MM.1S (cell line): ENCODE data around the gene MT3.
A peak's percentile ranks its signal among the peaks of the same experiment; 100 is the strongest.

Source experiments
- DNase-seq: peaks from one replicate; pipeline ENCODE4 v3.0.0-alpha.2; 2015
- H2AFZ ChIP-seq: fragments of 300-600 bp; sonication (generic); 2 replicates; pipeline ENCODE4 v1.6.0; 2016; ENCODE audit warnings: antibody characterized with exemption, low read length
- H3F3A ChIP-seq: fragments of 300-600 bp; sonication (generic); 2 replicates; pipeline ENCODE4 v1.6.1; 2016; ENCODE audit warnings: mild to moderate bottlenecking, antibody characterized with exemption, low read length, moderate library complexity, mixed read lengths; ENCODE audit not compliant: insufficient read depth
- H3K27ac ChIP-seq: fragments of 300-600 bp; sonication (generic); 2 replicates; pipeline ENCODE4 v1.5.1; 2016; ENCODE audit warnings: mild to moderate bottlenecking, low read length
- H3K27me3 ChIP-seq: fragments of 300-600 bp; sonication (generic); replicated peaks from 2 replicates; pipeline ENCODE4 v1.6.0; 2016; ENCODE audit warnings: low read length; ENCODE audit not compliant: insufficient read depth
- H3K36me3 ChIP-seq: fragments of 300-600 bp; sonication (generic); replicated peaks from 2 replicates; pipeline ENCODE4 v1.6.1; 2016; ENCODE audit warnings: mild to moderate bottlenecking, low read length, mixed read lengths; ENCODE audit not compliant: insufficient read depth
- H3K4me1 ChIP-seq: fragments of 300-600 bp; sonication (generic); 2 replicates; pipeline ENCODE4 v1.6.1; 2016; ENCODE audit warnings: low read length, mixed read lengths
- H3K4me2 ChIP-seq: fragments of 300-600 bp; sonication (generic); 2 replicates; pipeline ENCODE4 v1.6.0; 2016; ENCODE audit warnings: low read depth, low read length
- H3K4me3 ChIP-seq: fragments of 300-600 bp; sonication (generic); 2 replicates; pipeline ENCODE4 v1.5.1; 2016; ENCODE audit warnings: low read length, mixed read lengths
- H3K79me2 ChIP-seq: fragments of 300-600 bp; sonication (generic); 2 replicates; pipeline ENCODE4 v1.6.1; 2016; ENCODE audit warnings: mixed run types, low read length, mixed read lengths
- H3K9ac ChIP-seq: fragments of 300-600 bp; sonication (generic); 2 replicates; pipeline ENCODE4 v1.6.1; 2016; ENCODE audit warnings: low read length, mixed read lengths
- H3K9me2 ChIP-seq: fragments of 300-600 bp; sonication (generic); replicated peaks from 2 replicates; pipeline ENCODE4 v1.6.1; 2016; ENCODE audit warnings: mild to moderate bottlenecking, low read length, mixed read lengths; ENCODE audit not compliant: insufficient read depth
- H3K9me3 ChIP-seq: fragments of 300-600 bp; sonication (generic); replicated peaks from 2 replicates; pipeline ENCODE4 v1.6.1; 2016; ENCODE audit warnings: mild to moderate bottlenecking, low read length, mixed read lengths; ENCODE audit not compliant: insufficient read depth
- H4K20me1 ChIP-seq: fragments of 300-600 bp; sonication (generic); 2 replicates; pipeline ENCODE4 v1.6.1; 2016; ENCODE audit warnings: mild to moderate bottlenecking, low read length, moderate library complexity, mixed read lengths; ENCODE audit not compliant: insufficient read depth
- EZH2 ChIP-seq: fragments of 300-600 bp; sonication (generic); optimal IDR thresholded peaks from 2 replicates; pipeline ENCODE3; 2017; ENCODE audit warnings: low read depth, mild to moderate bottlenecking, antibody characterized with exemption, low read length, mixed read lengths
- EZH2phosphoT487 ChIP-seq: fragments of 300-600 bp; sonication (generic); IDR thresholded peaks from 2 replicates; pipeline ENCODE4 v1.6.1; 2018; ENCODE audit warnings: antibody characterized with exemption, low read length
- TF ChIP-seq, protein P1 (sequence below): fragments of 300-600 bp; sonication (generic); IDR thresholded peaks from 2 replicates; pipeline ENCODE4 v1.5.1; 2016; ENCODE audit warnings: antibody characterized with exemption, low read length, mixed read lengths

The MT3 gene

DNA sequence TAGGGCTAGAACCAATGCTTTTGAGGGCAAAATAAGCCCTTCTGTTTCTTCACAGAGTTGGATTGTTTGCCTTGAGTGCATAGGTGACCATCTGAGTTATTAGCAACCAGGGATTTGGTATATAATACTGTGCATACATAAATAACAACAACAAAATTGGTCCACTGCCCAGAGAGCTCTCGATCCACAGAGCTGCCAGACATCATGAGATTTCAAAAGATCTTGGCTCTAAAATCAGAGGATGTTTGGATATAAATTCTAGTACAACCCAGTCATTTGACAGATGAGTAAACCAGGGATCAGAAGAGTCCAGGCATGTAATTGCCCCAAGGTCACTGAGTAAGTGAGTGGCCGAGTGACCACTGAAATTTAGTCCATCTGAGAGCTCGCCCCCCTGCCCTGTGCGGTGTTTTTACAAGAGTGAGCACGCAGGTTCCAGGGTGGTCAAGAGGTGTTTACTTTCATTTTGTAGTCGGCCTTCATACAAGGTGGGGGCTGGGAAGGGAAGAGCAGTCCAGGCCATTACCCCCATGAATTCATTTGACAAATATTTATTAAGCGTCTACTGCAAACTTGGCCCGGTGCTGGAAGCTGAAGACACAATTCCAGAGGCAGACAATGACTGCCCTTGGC lies 17.3 kb downstream of the MT3 start:
- H3K9me2 ChIP-seq, result no peaks in the 10 kb centered on the region
- H3K36me3 ChIP-seq, result no peaks in the 10 kb centered on the region
- no peak overlapping the region for H3K27ac ChIP-seq
- peaks cover 16% of the 10 kb centered on the region for H3F3A ChIP-seq
- no peak overlapping the region for H3K9ac ChIP-seq
- no peaks in the 10 kb centered on the region for H4K20me1 ChIP-seq
- peaks cover 19% of the 10 kb centered on the region for H3K4me1 ChIP-seq
- H2AFZ ChIP-seq, result no peak overlapping the region
- H3K4me2 ChIP-seq, result no peak overlapping the region
- H3K9me3 ChIP-seq, result no peaks in the 10 kb centered on the region
- no peak overlapping the region for H3K4me3 ChIP-seq
- TF ChIP-seq EZH2phosphoT487 (no peak), EZH2 (no peak)
- TF ChIP-seq, protein P1, sequence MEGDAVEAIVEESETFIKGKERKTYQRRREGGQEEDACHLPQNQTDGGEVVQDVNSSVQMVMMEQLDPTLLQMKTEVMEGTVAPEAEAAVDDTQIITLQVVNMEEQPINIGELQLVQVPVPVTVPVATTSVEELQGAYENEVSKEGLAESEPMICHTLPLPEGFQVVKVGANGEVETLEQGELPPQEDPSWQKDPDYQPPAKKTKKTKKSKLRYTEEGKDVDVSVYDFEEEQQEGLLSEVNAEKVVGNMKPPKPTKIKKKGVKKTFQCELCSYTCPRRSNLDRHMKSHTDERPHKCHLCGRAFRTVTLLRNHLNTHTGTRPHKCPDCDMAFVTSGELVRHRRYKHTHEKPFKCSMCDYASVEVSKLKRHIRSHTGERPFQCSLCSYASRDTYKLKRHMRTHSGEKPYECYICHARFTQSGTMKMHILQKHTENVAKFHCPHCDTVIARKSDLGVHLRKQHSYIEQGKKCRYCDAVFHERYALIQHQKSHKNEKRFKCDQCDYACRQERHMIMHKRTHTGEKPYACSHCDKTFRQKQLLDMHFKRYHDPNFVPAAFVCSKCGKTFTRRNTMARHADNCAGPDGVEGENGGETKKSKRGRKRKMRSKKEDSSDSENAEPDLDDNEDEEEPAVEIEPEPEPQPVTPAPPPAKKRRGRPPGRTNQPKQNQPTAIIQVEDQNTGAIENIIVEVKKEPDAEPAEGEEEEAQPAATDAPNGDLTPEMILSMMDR, result no peak
- no peaks in the 10 kb centered on the region for H3K79me2 ChIP-seq
- DNase-seq, result no peak
- H3K27me3 ChIP-seq, result peaks cover 25% of the 10 kb centered on the region

DNA sequence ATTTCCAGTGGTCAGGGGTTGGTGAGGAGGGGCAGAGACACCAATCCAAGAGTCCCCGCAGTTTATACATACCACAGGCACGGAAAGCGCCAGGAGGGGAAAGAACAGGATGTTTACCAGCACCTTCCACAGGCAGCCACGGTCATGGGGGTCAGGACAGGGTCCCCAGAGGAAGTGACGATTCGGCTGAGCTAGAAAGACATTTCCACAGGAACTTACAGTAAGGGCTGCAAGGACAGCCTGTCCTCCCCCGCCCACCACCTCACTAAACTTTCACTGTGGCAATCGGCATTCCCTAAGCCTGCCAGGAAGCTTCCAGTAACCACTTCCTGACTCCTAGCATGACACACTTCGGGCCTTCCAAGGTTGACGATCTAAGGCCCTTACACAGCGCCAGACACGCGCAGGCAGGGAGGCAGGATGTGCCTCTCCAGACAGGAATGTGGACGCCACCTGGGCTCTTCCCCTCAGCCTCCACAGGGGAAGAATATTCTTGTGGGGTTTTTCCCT lies 17.8 kb downstream of the MT3 start:
- no peak overlapping the region for H2AFZ ChIP-seq
- no peak overlapping the region for H3K9ac ChIP-seq
- peaks cover 16% of the 10 kb centered on the region for H3F3A ChIP-seq
- no peak overlapping the region for H3K27ac ChIP-seq
- no peaks in the 10 kb centered on the region for H3K9me3 ChIP-seq
- no peaks in the 10 kb centered on the region for H4K20me1 ChIP-seq
- H3K27me3 ChIP-seq, result peaks cover 19% of the 10 kb centered on the region
- no peaks in the 10 kb centered on the region for H3K9me2 ChIP-seq
- no peak overlapping the region for H3K4me2 ChIP-seq
- no peaks in the 10 kb centered on the region for H3K36me3 ChIP-seq
- DNase-seq, result no peak
- H3K4me1 ChIP-seq, result peaks cover 19% of the 10 kb centered on the region
- TF ChIP-seq EZH2 (no peak), EZH2phosphoT487 (no peak)
- TF ChIP-seq, protein P1, result no peak
- no peaks in the 10 kb centered on the region for H3K79me2 ChIP-seq
- no peak overlapping the region for H3K4me3 ChIP-seq

DNA sequence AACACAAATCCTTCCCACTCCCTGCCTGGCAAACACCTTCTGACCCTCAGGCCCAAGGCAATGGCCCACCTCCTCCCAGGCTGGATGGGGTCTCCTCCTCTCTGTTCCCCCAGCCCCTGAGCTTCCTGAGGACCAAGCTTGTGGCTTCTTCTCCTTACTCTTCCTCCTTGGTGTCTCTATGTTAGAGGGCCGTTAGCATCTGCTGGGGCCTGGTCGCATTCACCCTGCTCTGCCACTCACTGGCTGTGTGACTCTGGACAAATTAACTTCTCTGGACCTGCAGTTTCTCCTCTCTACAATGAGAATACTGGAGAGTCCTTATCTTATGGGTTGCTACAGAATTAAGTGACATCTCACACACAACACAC lies 18.3 kb downstream of the MT3 start:
- Histone ChIP-seq H3K9ac (no peak overlapping the region), H3K4me1 (peaks cover 19% of the 10 kb centered on the region), H3F3A (peaks cover 16% of the 10 kb centered on the region), H2AFZ (peak overlapping the region; percentile 66), H3K27me3 (peaks cover 18% of the 10 kb centered on the region), H3K79me2 (no peaks in the 10 kb centered on the region), H4K20me1 (no peaks in the 10 kb centered on the region), H3K36me3 (no peaks in the 10 kb centered on the region), H3K9me2 (no peaks in the 10 kb centered on the region), H3K4me2 (peak overlapping the region; percentile 100; the same call in 1 of the 2 replicates), H3K4me3 (no peak overlapping the region), H3K9me3 (no peaks in the 10 kb centered on the region), H3K27ac (no peak overlapping the region)
- no peak for DNase-seq
- TF ChIP-seq EZH2phosphoT487 (no peak), EZH2 (no peak)
- TF ChIP-seq, protein P1, result no peak
